Measurements from ENCODE around the gene HAGH.

The HAGH gene

GRCh38 chr16:1775846-1776671, 50.6 kb downstream of the HAGH start:
- Histone ChIP-seq H3K27ac (ENCODE audit: low read length) (no peak overlapping the region), H2AFZ (ENCODE audit: low read depth, low read length) (no peak overlapping the region), H3K36me3 (ENCODE audit: insufficient read depth, low read length) (peaks cover 67% of the 10 kb centered on the region), H3K79me2 (ENCODE audit: insufficient read depth, low read length) (peaks cover 68% of the 10 kb centered on the region), H4K20me1 (ENCODE audit: insufficient read depth, low read length) (peaks cover 61% of the 10 kb centered on the region), H3K4me1 (ENCODE audit: insufficient read depth, low read length) (peaks cover 48% of the 10 kb centered on the region), H3K4me2 (ENCODE audit: insufficient read depth, low read length) (no peak overlapping the region), H3K9ac (ENCODE audit: low read depth, low read length) (no peak overlapping the region), H3K9me3 (ENCODE audit: insufficient read depth, low read length, severe bottlenecking) (no peaks in the 10 kb centered on the region), H3K27me3 (ENCODE audit: insufficient read depth, low read length, poor library complexity) (no peaks in the 10 kb centered on the region), H3K4me3 (ENCODE audit: low read depth in 1 of 2, low read length in 2 of 2) (no peak overlapping the region)
- ATAC-seq (ENCODE audit: insufficient read depth, low read depth) (no peak), DNase-seq (no peak)
- TF ChIP-seq EZH2 (IDR thresholded peaks at IDR 0.05; ENCODE audit: borderline replicate concordance, low read depth, low read length, severe bottlenecking) = no peak
- TF ChIP-seq, protein P1, sequence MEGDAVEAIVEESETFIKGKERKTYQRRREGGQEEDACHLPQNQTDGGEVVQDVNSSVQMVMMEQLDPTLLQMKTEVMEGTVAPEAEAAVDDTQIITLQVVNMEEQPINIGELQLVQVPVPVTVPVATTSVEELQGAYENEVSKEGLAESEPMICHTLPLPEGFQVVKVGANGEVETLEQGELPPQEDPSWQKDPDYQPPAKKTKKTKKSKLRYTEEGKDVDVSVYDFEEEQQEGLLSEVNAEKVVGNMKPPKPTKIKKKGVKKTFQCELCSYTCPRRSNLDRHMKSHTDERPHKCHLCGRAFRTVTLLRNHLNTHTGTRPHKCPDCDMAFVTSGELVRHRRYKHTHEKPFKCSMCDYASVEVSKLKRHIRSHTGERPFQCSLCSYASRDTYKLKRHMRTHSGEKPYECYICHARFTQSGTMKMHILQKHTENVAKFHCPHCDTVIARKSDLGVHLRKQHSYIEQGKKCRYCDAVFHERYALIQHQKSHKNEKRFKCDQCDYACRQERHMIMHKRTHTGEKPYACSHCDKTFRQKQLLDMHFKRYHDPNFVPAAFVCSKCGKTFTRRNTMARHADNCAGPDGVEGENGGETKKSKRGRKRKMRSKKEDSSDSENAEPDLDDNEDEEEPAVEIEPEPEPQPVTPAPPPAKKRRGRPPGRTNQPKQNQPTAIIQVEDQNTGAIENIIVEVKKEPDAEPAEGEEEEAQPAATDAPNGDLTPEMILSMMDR (IDR thresholded peaks at IDR 0.05; ENCODE audit: borderline replicate concordance, extremely low read depth, low read length, poor library complexity, severe bottlenecking) = no peak

DNA sequence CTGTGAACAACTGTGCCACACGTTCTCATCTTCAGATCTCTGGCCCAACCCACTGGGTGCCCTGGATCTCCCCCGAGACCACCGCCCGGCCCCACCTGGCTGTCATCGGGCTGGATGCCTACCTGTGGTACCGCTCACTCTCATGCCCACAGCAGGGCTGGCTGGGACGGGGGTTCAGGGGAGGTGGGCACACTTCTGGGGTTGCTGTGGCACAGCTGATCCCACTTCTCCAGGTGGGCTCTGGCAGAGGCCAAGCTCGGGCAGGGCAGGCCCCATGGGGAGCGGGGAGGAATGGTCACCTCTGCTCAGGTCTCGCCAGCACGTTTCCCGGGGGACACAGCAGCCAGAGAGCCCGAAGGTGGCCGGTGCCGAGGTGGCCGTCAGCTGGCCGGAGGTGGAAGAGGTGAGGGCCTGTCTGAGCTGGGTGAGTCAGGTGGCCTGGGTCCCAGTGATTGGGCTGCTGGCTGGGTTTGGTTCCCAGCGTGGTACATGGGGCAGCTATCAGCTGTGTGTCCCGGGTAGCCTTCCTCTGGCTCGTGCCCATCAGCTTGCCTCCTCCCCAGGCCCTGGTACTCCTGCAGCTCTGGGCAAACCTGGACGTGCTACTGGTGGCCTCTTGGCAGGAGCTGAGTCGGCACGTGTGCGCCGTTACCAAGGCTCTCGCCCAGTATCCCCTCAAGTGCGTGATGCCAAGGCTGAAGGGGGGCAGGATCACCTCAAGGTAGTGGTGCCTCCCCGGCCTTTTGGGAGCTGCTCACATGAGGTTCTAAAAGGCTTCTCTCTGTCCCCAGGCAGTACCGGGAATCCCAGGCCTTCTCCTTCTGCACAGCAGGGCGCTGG, 51.4 kb downstream of the HAGH start:
- TF ChIP-seq, protein P1 (IDR thresholded peaks at IDR 0.05; ENCODE audit: borderline replicate concordance, extremely low read depth, low read length, poor library complexity, severe bottlenecking) = no peak
- TF ChIP-seq EZH2 (IDR thresholded peaks at IDR 0.05; ENCODE audit: borderline replicate concordance, low read depth, low read length, severe bottlenecking) = no peak
- H3K36me3 ChIP-seq (ENCODE audit: insufficient read depth, low read length) = peaks cover 64% of the 10 kb centered on the region
- ATAC-seq (ENCODE audit: insufficient read depth, low read depth) = no peak
- no peak overlapping the region for H2AFZ ChIP-seq (ENCODE audit: low read depth, low read length)
- H3K4me2 ChIP-seq (ENCODE audit: insufficient read depth, low read length) = peak overlapping the region; percentile 98
- no peak for DNase-seq
- peaks cover 57% of the 10 kb centered on the region for H4K20me1 ChIP-seq (ENCODE audit: insufficient read depth, low read length)
- H3K9ac ChIP-seq (ENCODE audit: low read depth, low read length) = peak overlapping the region; percentile 99
- peak overlapping the region in 1 of 2 experiments; percentile 90; a peak in 2 of 4 replicates for H3K4me3 ChIP-seq (ENCODE audit: low read depth in 1 of 2, low read length in 2 of 2)
- no peak overlapping the region for H3K27ac ChIP-seq (ENCODE audit: low read length)
- peaks cover 60% of the 10 kb centered on the region for H3K79me2 ChIP-seq (ENCODE audit: insufficient read depth, low read length)
- no peaks in the 10 kb centered on the region for H3K9me3 ChIP-seq (ENCODE audit: insufficient read depth, low read length, severe bottlenecking)
- H3K4me1 ChIP-seq (ENCODE audit: insufficient read depth, low read length) = peaks cover 41% of the 10 kb centered on the region
- H3K27me3 ChIP-seq (ENCODE audit: insufficient read depth, low read length, poor library complexity) = no peaks in the 10 kb centered on the region

DNA sequence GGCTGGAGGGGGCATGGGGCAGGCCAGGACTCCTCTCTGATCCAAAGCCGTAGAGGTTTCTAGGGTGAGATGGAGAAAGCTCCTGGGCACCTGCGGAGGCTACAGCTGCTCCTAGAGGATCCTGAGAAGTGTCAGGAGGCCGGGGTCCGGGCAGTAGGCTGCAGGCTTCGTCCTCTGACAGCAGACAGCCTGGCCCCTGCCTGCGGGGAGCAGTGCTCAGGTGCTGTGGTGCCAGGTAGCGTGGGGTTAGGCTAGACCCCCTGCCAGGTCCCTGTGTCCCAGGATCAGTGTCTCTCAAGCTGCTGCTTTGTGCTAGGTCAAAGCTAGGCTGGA, 52.2 kb downstream of the HAGH start:
- H3K79me2 ChIP-seq (ENCODE audit: insufficient read depth, low read length) = peaks cover 52% of the 10 kb centered on the region
- TF ChIP-seq, protein P1 (IDR thresholded peaks at IDR 0.05; ENCODE audit: borderline replicate concordance, extremely low read depth, low read length, poor library complexity, severe bottlenecking) = no peak
- TF ChIP-seq EZH2 (IDR thresholded peaks at IDR 0.05; ENCODE audit: borderline replicate concordance, low read depth, low read length, severe bottlenecking) = no peak

More for the DNA sequence above, 52.2 kb downstream of the HAGH start:
- DNase-seq = no peak
- Histone ChIP-seq H3K27me3 (ENCODE audit: insufficient read depth, low read length, poor library complexity) (no peaks in the 10 kb centered on the region), H3K4me3 (ENCODE audit: low read depth in 1 of 2, low read length in 2 of 2) (peak overlapping the region; percentile 54 to 90; a peak in 3 of 4 replicates), H3K27ac (ENCODE audit: low read length) (peak overlapping the region; percentile 83; the same call in 1 of the 2 replicates), H3K4me1 (ENCODE audit: insufficient read depth, low read length) (peaks cover 34% of the 10 kb centered on the region), H2AFZ (ENCODE audit: low read depth, low read length) (no peak overlapping the region), H3K9ac (ENCODE audit: low read depth, low read length) (peak overlapping the region; percentile 99), H3K36me3 (ENCODE audit: insufficient read depth, low read length) (peaks cover 64% of the 10 kb centered on the region), H3K4me2 (ENCODE audit: insufficient read depth, low read length) (peak overlapping the region; percentile 98), H3K9me3 (ENCODE audit: insufficient read depth, low read length, severe bottlenecking) (no peaks in the 10 kb centered on the region), H4K20me1 (ENCODE audit: insufficient read depth, low read length) (peaks cover 57% of the 10 kb centered on the region)
- ATAC-seq (ENCODE audit: insufficient read depth, low read depth) = no peak
